ENCODE results near the gene MRPL39. TPM values are rescaled to one million over a fixed set of nuclear protein-coding genes. Genes with fewer than 3 reads are reported as not detected.

The MRPL39 gene
- total and polyA plus RNA-seq, 12 donors = 39.3 to 73.6 (median 52.7) TPM

DNA sequence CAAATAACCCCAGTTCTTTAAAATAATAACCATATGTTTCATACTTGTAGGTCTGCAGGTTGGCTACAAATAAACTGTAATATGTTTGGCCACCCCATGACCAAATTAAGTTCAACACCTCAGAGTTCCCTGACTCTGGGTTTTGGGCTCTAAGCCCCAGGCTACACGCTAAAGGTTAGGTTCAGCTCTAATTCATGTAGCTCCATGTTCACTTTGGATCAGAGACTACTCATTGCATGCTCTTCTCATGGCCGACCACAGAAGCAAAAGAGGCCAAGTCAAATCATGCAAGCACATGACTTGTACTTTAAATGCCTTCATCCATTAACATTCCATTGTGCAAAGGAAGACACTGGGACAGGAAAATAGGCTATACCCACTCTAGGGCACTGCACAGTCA lies 66.2 kb downstream of the MRPL39 start:
- no peak overlapping the region for H3K4me3 ChIP-seq
- intact Hi-C loops (cut with DNase I) = loop anchor here in 1 of 10 donors (10.0 kb wide), 1 partner anchor 116 kb away; no protein-coding TSS in a partner anchor
- 82 to 87% methylated on average over 2 of the region's 2 CpGs for whole genome bisulfite sequencing, 2 donors

DNA sequence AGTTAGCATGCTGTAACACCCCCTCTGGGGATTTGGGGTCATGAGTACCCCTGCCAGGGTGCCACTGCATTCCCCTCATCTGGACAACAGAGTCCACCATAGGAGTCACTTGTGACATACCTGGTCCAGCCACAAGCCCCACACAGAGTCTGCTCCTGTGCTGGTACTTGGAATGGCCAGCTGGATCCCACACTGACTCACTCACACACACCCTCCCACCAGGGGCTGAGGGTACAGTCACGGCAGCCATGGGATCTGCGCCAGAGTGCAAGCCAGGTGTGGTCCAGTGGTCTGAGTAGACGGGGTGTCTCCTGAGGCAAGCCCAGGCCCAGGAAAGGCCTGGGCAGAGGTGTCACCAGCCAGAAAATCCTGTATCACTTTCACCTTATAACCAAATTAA lies 67.7 kb downstream of the MRPL39 start:
- Histone ChIP-seq H3K4me3 (no peak overlapping the region), H3K36me3 (no peaks in the 10 kb centered on the region), H3K27me3 (no peaks in the 10 kb centered on the region), H3K27ac (no peak overlapping the region), H3K9me3 (peaks cover 0 to 27% (median 17%) of the 10 kb centered on the region in 11 donors), H3K4me1 (no peaks in the 10 kb centered on the region)
- 87 to 90% methylated on average over 3 of the region's 3 CpGs for WGBS, 2 donors
- TF ChIP-seq, protein P1, sequence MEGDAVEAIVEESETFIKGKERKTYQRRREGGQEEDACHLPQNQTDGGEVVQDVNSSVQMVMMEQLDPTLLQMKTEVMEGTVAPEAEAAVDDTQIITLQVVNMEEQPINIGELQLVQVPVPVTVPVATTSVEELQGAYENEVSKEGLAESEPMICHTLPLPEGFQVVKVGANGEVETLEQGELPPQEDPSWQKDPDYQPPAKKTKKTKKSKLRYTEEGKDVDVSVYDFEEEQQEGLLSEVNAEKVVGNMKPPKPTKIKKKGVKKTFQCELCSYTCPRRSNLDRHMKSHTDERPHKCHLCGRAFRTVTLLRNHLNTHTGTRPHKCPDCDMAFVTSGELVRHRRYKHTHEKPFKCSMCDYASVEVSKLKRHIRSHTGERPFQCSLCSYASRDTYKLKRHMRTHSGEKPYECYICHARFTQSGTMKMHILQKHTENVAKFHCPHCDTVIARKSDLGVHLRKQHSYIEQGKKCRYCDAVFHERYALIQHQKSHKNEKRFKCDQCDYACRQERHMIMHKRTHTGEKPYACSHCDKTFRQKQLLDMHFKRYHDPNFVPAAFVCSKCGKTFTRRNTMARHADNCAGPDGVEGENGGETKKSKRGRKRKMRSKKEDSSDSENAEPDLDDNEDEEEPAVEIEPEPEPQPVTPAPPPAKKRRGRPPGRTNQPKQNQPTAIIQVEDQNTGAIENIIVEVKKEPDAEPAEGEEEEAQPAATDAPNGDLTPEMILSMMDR (IDR thresholded peaks at IDR 0.05) = no peak
- no peak for DNase-seq
- intact Hi-C loops (cut with DNase I) = loop anchor here in 1 of 10 donors (10.0 kb wide), 1 partner anchor 115 kb away; no protein-coding TSS in a partner anchor
- no peak for ATAC-seq

More for the DNA sequence above, 66.2 kb downstream of the MRPL39 start:
- Histone ChIP-seq H3K9me3 (peaks cover 0 to 28% (median 17%) of the 10 kb centered on the region in 11 donors), H3K27me3 (no peaks in the 10 kb centered on the region), H3K36me3 (no peaks in the 10 kb centered on the region), H3K4me1 (no peaks in the 10 kb centered on the region), H3K27ac (no peak overlapping the region)
- TF ChIP-seq, protein P1 (IDR thresholded peaks at IDR 0.05) = no peak
- no peak for ATAC-seq
- DNase-seq = no peak

DNA sequence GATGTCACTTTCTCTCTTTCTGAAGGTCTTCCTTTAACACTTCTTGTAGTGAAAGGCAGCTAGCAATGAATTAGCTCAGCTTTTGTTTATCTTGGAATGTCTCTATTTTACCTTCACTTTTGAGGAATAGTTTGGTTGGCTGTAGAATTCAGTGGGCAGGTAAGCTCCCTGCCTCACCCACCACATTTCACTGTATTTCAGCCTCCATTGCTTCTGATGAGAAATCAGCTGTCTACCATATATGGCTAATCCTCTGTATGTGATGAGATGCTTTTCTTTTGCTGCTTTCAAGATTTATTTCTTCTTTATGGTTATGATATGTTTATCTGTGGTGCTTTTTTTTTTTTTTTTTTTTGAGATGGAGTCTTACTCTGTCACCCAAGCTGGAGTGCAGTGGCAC lies 70.1 kb downstream of the MRPL39 start:
- H3K9me3 ChIP-seq = peaks cover 0 to 27% (median 17%) of the 10 kb centered on the region in 11 donors
- H3K27ac ChIP-seq = no peak overlapping the region
- DNase-seq (no peak), ATAC-seq (no peak)
- TF ChIP-seq, protein P1 (IDR thresholded peaks at IDR 0.05) = no peak
- no peaks in the 10 kb centered on the region for H3K36me3 ChIP-seq
- H3K4me1 ChIP-seq = no peaks in the 10 kb centered on the region
- H3K4me3 ChIP-seq = no peak overlapping the region
- intact Hi-C loops (cut with DNase I) = no loop called here
- H3K27me3 ChIP-seq = no peaks in the 10 kb centered on the region

DNA sequence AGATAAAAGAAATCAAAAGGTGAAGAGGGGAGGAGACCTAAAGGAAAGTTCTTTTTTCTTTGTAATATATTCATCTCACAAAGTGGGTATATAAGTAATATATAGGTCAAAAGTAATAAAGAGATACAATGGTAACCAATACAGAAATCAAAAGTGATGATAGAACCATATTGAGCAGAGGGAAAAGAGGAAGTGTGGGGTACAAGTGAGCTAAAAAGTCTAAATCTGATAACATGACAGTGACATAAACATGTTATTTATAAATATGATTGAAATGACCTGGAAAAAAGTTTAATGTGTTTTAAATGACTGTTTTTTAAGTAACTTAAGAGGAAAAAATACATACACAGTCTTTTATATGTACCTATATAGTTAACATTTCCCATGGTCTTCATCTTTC lies 70.5 kb downstream of the MRPL39 start:
- Histone ChIP-seq H3K36me3 (no peaks in the 10 kb centered on the region), H3K4me3 (no peak overlapping the region), H3K4me1 (no peaks in the 10 kb centered on the region), H3K27me3 (no peaks in the 10 kb centered on the region), H3K27ac (no peak overlapping the region), H3K9me3 (peaks cover 0 to 27% (median 17%) of the 10 kb centered on the region in 11 donors)
- TF ChIP-seq, protein P1 (IDR thresholded peaks at IDR 0.05) = no peak
- no peak for ATAC-seq
- intact Hi-C loops (cut with DNase I) = no loop called here
- DNase-seq = no peak

All from heart right ventricle (tissue), 16 donors.